ENCODE results near the gene MTHFD2L.
A peak's percentile ranks its signal among the peaks of the same experiment; 100 is the strongest.
"Not testable (repeated sequence)": the region's sequence is repeated elsewhere in the genome, so short reads cannot be mapped to it uniquely, and the experiment has no call there.

Gene MTHFD2L

DNA sequence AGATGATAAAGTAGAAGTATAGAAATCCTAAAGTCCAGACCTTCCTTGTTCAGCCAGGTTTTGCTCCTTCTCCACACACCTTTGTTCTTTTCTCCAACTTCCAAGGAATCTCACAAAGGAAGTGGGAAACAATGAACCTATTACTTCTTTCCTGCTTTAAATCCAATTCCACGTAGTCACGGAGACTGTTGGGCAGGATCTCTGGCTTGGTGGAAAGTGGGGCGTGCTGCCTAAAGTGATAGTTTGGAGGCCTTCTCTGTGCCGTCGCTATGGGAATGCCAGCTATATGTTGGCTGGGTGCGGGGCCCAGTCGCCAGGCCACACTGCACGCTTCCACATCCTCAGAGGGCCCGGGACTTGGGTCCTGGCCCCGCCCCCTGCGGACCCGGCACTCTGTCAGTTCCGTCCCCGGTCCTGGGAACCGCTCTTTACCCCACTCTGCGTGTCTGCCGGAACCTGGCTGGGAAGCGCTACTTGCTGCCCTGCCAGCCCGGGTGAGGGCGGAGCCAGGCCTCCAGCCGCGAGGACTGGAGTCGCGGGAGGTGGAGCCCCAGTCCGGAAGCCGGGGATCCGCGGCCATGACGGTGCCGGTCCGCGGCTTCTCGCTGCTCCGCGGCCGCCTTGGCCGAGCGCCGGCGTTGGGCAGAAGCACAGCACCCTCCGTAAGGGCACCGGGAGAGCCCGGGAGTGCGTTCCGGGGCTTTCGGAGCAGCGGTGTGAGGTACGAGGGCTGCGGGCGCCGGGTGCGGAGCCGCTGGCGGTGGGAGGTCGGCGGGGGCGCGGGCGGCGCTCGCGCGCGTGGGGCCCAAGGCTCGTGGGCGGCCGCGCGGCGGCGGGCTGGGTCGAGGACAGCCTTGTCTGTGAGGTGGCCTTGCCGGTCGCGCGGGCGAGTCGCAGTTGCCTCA, at the start of gene MTHFD2L:
Gene MTHFD2L (plus strand): TSS at position 558 of the 905 bp plus-strand sequence. CDS start 21 bp downstream, at position 579.
- DNase-seq (ENCODE audit: low spot score), result peak; percentile 91

DNA sequence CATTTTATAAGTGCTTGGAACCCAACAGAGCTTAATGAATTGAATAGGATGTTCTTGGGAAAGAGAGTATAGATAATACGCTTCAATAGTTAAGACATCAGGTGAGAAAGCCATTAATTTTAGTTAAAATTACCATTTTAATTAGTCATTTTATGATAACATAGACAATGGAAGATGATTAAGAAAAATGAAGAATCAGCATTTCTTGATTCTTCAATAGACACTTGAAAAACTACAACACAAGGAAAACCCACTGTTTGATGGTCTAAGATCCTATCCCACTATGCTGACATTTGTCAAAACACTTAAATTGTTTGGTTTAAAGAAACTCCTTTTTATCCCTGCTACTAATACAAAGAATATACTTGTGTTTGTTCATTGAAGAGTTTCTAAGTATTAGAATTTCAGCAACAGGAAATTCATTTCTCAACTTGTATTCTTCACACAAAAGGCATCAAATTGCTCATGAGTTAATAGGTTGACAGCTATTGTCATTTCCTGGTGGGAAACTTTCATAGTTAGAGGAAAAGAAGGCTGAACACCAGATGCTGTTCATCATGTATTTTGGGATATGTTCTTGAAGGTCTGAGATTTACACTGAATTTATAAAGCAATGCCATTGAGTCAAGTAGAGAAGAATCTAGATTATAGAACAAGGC, 49.3 kb upstream of the MTHFD2L start:
- DNase-seq (ENCODE audit: low spot score), result no peak

DNA sequence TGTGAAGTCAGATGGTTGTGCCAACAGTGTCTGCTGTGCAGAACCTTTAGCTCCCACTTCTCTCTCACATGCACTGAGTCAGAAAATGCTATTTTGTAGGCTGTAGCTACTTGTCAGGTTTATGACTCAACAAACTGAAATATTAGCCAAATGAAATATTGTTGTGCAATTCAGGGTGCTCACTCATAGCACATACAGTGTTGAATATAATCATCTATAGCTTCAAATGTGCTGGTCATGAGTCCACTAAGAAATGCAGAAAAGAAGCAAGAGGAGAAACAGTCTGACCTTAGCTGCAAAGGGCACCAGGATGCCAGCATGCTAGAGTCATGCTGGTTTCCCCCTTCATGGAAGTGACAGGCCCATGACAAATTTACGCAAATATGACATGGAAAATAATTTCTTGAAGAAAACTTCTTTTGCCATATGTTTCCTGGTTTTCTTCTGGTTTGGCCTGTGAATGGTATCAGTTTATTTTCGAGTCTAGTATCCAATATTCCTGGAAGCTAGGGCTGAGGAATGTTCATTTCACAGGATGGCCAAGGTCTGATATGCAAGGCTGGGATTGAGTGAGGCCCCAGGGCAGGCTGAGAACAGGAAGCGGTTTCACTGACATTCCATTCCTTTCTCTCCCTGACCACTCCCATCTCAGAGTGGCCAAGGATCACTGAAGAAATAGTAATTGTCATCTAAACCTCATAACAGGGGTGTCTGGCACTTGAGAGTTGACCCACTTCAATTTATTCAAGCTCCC, 48.6 kb upstream of the MTHFD2L start:
- no peak for DNase-seq (ENCODE audit: low spot score)

- no peak for DNase-seq (ENCODE audit: low spot score)
These were observed 47.9 kb upstream of the MTHFD2L start for GRCh38 chr4:74109870-74110605.

- no peak for DNase-seq (ENCODE audit: low spot score)
These were observed 47.2 kb upstream of the MTHFD2L start for GRCh38 chr4:74110670-74111069.

GRCh38 chr4:74111306-74111975, 46.5 kb upstream of the MTHFD2L start:
- DNase-seq (ENCODE audit: low spot score), result no peak

DNA sequence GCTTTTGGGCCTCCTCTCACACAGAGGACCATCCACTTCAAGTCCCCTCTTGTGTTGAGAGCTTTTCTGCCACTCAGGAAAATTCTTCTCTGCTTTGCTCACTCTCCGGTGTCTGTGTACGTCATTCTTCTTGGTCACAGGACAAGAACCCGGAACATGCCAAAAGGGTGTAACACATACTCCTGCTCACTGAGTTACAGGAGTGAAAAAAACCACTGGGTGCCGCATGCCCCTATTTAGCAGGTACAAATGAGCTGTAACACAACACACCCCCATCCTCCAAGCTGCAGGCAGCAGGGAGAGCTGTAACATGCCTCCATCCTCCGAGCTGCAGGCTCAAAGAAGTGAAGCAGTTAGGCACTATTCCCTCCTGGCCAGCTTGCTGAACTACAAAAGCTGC, 45.9 kb upstream of the MTHFD2L start:
- no peak for DNase-seq (ENCODE audit: low spot score)

DNA sequence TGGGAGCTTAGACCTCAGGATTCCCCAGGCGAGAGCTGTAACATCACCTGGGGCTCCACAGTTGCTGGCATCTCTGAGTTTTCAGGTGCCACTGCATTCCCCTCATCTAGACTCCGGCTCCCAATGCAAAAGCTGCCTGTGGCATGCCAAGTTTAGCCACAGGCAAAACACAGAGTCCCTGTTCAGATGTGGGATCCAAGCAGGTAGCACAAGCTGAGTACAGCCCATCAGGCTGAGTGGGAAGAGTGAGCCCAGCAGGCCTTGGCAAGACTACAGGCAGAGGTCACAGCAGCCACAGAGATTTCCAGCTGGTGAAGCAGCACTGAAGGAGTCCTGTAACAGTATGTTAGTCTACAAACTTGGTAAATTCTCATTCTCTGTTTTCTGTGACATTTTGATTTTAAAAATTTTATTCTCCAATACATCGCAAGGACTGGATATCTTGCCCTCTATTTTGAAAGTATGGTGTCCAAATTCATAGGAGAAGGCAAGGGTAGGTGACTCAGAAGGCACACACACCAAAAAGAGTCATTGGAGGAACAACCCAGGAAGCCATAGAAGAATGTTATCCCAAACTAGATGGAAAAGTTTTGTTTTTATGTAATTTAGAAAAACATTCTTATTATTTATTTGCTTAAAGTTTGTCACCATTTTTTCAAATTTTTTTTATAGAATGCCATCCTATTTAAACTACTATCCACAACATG, 45.4 kb upstream of the MTHFD2L start:
- no peak for DNase-seq (ENCODE audit: low spot score)

GRCh38 chr4:74114234-74114633, 43.7 kb upstream of the MTHFD2L start:
- DNase-seq (ENCODE audit: low spot score), result no peak

- DNase-seq (ENCODE audit: low spot score), result peak; percentile 22
These were observed 40.8 kb upstream of the MTHFD2L start for GRCh38 chr4:74117024-74117534.

DNA sequence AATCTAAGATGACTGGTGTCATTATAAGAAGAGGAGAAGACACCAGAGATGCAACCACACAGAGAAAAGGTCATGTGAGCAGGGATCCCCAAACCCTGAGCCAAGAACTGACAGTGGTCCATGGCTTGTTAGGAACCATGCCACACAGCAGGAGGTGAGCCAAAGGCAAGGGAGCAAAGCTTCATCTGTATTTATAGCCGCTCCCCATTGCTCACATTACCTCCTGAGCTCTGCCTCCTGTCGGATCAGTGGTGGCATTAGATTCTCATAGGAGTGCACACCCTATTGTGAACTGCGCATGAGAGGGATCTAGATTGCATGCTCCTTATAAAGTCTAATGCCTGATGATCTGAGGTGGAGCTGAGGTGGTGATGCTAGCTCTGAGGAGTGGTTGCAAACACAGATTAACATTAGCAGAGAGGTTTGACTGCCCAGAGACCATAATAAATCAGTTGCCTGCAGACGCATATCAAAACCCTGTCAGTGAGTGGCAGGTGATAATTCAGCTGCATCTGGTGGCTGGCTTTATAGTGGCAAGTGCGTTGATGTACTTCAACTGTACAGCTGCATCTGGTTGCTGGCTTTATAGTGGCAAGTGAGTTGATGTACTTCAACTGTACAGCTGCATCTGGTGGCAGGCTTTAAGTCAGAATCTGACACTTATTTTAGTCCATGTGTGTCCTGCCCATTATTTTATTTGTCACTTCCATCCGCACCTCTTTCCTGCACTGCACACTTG, 39.1 kb upstream of the MTHFD2L start:
- DNase-seq (ENCODE audit: low spot score), result no peak

GRCh38 chr4:74120086-74120485, 37.8 kb upstream of the MTHFD2L start:
- no peak for DNase-seq (ENCODE audit: low spot score)

DNA sequence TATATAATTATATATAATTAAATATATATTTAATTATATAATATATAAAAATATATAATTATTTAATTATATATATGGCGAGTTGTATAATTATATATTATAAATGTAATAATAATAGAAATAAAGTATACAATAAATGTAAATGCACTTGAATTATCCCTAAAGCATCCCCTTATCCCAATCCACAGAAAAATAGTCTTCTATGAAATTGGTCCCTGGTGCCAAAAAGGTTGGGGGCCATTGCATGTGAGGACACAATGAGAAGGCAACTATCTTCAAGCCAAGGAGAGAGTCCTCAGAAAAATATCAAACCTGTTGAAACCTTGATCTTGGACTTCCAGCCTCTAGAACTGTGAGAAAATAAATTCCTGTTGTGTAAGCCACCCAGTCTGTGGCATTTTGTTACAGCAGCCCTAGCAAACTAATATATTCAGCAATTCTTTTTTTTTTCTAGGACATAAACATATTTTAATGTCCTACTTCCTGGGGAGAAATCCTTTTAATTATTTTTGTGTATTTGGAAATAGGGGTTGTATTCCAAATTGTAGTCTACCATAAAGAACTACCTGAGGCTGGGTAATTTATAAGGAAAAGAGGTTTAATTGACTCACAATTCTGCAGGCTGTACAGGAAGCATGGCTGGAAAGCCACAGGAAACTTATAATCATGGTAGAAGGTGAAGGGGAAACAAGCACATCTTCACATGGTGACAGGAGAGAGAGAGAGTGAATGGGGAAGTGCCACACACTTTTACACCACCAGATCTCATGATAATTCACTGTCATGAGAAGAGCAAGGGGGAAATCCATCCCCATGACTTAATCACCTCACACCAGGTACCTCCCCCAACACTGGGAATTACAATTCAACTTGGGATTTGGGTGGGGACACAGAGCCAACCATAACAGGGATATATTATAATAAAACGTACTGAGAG, 36.0 kb upstream of the MTHFD2L start:
- no peak for DNase-seq (ENCODE audit: low spot score)

- DNase-seq (ENCODE audit: low spot score), result no peak
These were observed 34.7 kb upstream of the MTHFD2L start for GRCh38 chr4:74123065-74123728.

DNA sequence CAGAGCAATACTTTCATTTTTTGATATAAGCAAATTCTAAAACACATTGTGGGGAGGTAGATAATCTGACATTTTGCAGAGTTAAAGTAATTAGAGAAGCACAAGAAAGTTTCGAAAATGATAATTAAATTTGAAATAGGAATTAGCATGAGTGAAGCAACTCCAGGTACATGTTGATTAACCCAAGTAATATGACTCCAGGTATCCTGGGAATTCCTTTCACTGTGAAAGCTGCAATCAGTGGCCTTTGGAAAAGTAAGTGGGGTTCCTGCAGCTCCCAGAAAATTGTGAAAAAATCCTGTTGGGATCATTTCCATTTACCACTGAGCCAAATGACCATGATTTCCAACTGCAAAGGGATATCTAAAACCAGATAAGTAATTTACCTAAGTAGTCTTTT, 32.9 kb upstream of the MTHFD2L start:
- no peak for DNase-seq (ENCODE audit: low spot score)

- DNase-seq (ENCODE audit: low spot score), result no peak
These were observed 30.2 kb upstream of the MTHFD2L start for GRCh38 chr4:74127745-74128144.

DNA sequence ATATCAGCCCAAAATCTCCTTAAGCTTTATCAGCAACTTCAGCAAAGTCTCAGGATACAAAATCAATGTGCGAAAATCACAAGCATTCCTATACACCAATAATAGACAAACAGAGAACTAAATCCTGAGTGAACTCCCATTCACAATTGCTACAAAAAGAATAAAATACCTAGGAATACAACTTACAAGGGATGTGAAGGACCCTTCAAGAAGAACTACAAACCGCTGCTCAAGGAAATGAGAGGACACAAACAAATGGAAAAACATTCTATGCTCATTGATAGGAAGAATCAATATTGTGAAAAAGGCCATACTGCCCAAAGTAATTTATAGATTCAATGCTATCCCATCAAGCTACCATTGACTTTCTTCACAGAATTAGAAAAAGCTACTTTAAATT, 27.1 kb upstream of the MTHFD2L start:
- not testable (repeated sequence) for DNase-seq (ENCODE audit: low spot score)

GRCh38 chr4:74132188-74132587, 25.7 kb upstream of the MTHFD2L start:
- DNase-seq (ENCODE audit: low spot score), result not testable (repeated sequence)

Measured in cerebellar cortex (tissue), 1 donor.